Heart left ventricle (tissue), 16 donors: ENCODE measurements around the gene SPATS2L. TPM values are rescaled to one million over a fixed set of nuclear protein-coding genes. Genes with fewer than 3 reads are reported as not detected.
A peak's percentile ranks its signal among the peaks of the same experiment; 100 is the strongest.

Experiments
- ATAC-seq, 4 donors: fragments of 200-7000 bp; cut with Tn5 transposase; one replicate each; pipeline ENCODE4 v1.9.1; 2020 to 2022; ENCODE audit warnings: moderate library complexity in 4 of 4, mild to moderate bottlenecking in 3 of 4, moderate number of reproducible peaks in 1 of 4
- DNase-seq, 5 donors: peaks; one replicate each; pipeline ENCODE4 v3.0.0-alpha.2; 2020
- H3K27ac ChIP-seq, 12 donors: fragments of 200-600 bp; sonication (generic) in 4 of 12; one replicate each; pipeline versions ENCODE4 v1.5.0 to v1.8.0; 2016 to 2022; ENCODE audit warnings: mild to moderate bottlenecking in 2 of 12
- H3K27me3 ChIP-seq, 9 donors: fragments of 200-600 bp; sonication (generic) in 2 of 9; one replicate each; pipeline versions ENCODE4 v1.5.1 to v1.8.0; 2016 to 2022; ENCODE audit warnings: mild to moderate bottlenecking in 3 of 9
- H3K36me3 ChIP-seq, 9 donors: fragments of 200-600 bp; sonication (generic) in 2 of 9; one replicate each; pipeline versions ENCODE4 v1.5.0 to v1.8.0; 2018 to 2022; ENCODE audit warnings: mild to moderate bottlenecking in 2 of 9
- H3K4me1 ChIP-seq, 12 donors: fragments of 200-600 bp; sonication (generic) in 4 of 12; one replicate each; pipeline versions ENCODE4 v1.5.0 to v1.8.0; 2016 to 2022; ENCODE audit warnings: mild to moderate bottlenecking in 3 of 12
- H3K4me3 ChIP-seq, 12 donors: fragments of 200-600 bp; sonication (generic) in 4 of 12; one replicate each; pipeline versions ENCODE4 v1.5.0 to v1.8.0; 2017 to 2022; ENCODE audit warnings: mild to moderate bottlenecking in 9 of 12, moderate library complexity in 4 of 12
- H3K9me3 ChIP-seq, 12 donors: fragments of 200-600 bp; sonication (generic) in 4 of 12; one replicate each; pipeline versions ENCODE4 v1.5.0 to v1.8.0; 2016 to 2022; ENCODE audit warnings: mild to moderate bottlenecking in 1 of 12
- CTCF ChIP-seq, 12 donors: fragments of 200-600 bp; sonication (generic) in 4 of 12; IDR thresholded peaks; one replicate each; pipeline versions ENCODE4 v1.5.0 to v1.8.0; 2018 to 2022; ENCODE audit warnings: antibody characterized with exemption in 12 of 12, mild to moderate bottlenecking in 5 of 12
- POLR2A ChIP-seq, 2 donors: fragments of 450-650 bp; IDR thresholded peaks; one replicate each; pipeline ENCODE4 v1.6.1; 2017; ENCODE audit warnings: antibody characterized with exemption in 2 of 2, mild to moderate bottlenecking in 2 of 2, moderate library complexity in 2 of 2
- WGBS, 4 donors: extraction: QIAGEN DNeasy Blood & Tissue Kit in 2 of 4; methylation state at CpG; one replicate each; pipeline versions ENCODE4 v1.1.5 to v1.1.7; 2013 to 2018; 5-methylcytosine and 5-hydroxymethylcytosine counted together
- intact Hi-C, 10 donors: fragments of 100-400 bp; cut with DNase I; formaldehyde crosslinking; loops; one replicate each; pipeline versions ENCODE4 v1.11.1 to v1.14.2; 2022
- polyA plus RNA-seq, 2 donors: library from polyadenylated mRNA; stranded (reverse); fragments of 200-250 nt; gene quantifications; one replicate each; pipeline ENCODE4 v1.2.3, GENCODE V29; 2013
- total RNA-seq, 9 donors: library from RNA; depleted of rRNA in 2 of 9; stranded (reverse); fragments of >200 nt in 2 of 9; fragmentation: NEBNext Ultra II Directional in 3 of 9; extraction: Animal tissue kit (Norgen Biotek cat#: 25700) in 3 of 9; gene quantifications; one replicate each; pipeline versions ENCODE4 v1.1.0 to v1.2.4, GENCODE V29; 2016 to 2023
- donor health status: ischemic (EF 13 %, LVEDD 7.1; RV severe dilation, severe dysfunction).
- donor health status: healthy with polysubstance abuse.
- donor health status: DM: no; HTN: yes; CAD: no.
- donor health status: DM: no; HTN: no; CAD: no.
- donor health status: ischemic (EF 25% LVEDD 6.9; RV normal size, moderate dysfunction).
- donor health status: ischemic (EF 25% LVEDD 5.7; RV mildly dilated, moderate dysfunction).
- donor health status: healthy.
- donor health status: DM: yes; HTN: yes; CAD: no.
- donor health status: ischemic (EF 35%, LVEDD 5.7; RV mildly dilated, moderate dysfunction).
- donor health status: nonischemic (EF 11% LVEDD 7.7; RV severe dilation, severe dysfunction).
- donor health status: DM: yes; HTN: yes; CAD: no.
- donor health status: PGD.
- donor health status: ischemic (EF 29% LVEDD 5.4; RV normal size, mild dysfunction).
- donor health status: nonischemic (EF 23%, LVEDD 6.1; RV moderate dilation, normal function).

SPATS2L gene
- total and polyA plus RNA-seq, 11 donors, result 34.9 to 177 (median 102) TPM

- no peak overlapping the region for H3K27ac ChIP-seq
- H3K4me3 ChIP-seq, result no peak overlapping the region
- no peak for ATAC-seq
- no peak for TF ChIP-seq POLR2A (IDR thresholded peaks at IDR 0.05)
- no peak for TF ChIP-seq CTCF (IDR thresholded peaks at IDR 0.05)
- DNase-seq, result no peak
- no peaks in the 10 kb centered on the region for H3K9me3 ChIP-seq
- WGBS, 4 donors, result 89 to 100% (median 97%) methylated on average over 1 of the region's 1 CpG
- H3K27me3 ChIP-seq, result no peaks in the 10 kb centered on the region
- H3K4me1 ChIP-seq, result peaks cover 0 to 15% (median under 1%) of the 10 kb centered on the region in 12 donors
- intact Hi-C loops, result loop anchor here in 8 of 10 donors (5.0 to 10.0 kb wide), 7 partner anchors 73 to 315 kb away; no protein-coding TSS in a partner anchor
- H3K36me3 ChIP-seq, result no peaks in the 10 kb centered on the region
These were observed 6.4 kb upstream of the SPATS2L start for GRCh38 chr2:200300065-200300464.

- no peak overlapping the region for H3K4me3 ChIP-seq
- 55 to 63% (median 59%) methylated on average over 4 of the region's 4 CpGs for WGBS, 4 donors
- no peak overlapping the region for H3K27ac ChIP-seq
- H3K4me1 ChIP-seq, result peaks cover 0 to 22% (median 5%) of the 10 kb centered on the region in 12 donors
- no peaks in the 10 kb centered on the region for H3K9me3 ChIP-seq
- intact Hi-C loops, result loop anchor here in 8 of 10 donors (5.0 to 10.0 kb wide), 7 partner anchors 73 to 316 kb away; no protein-coding TSS in a partner anchor
- no peaks in the 10 kb centered on the region for H3K27me3 ChIP-seq
- DNase-seq, result peak in 2 of 5 donors; percentile 36 to 45
- no peaks in the 10 kb centered on the region for H3K36me3 ChIP-seq
- ATAC-seq, result peak; percentile 69 to 88 (median 74)
- TF ChIP-seq CTCF (IDR thresholded peaks at IDR 0.05) (no peak), POLR2A (IDR thresholded peaks at IDR 0.05) (no peak)
These were observed 5.7 kb upstream of the SPATS2L start for GRCh38 chr2:200300638-200301314.

GRCh38 chr2:200301953-200302858 lies 4.3 kb upstream of the SPATS2L start:
- Histone ChIP-seq H3K27ac (no peak overlapping the region), H3K4me1 (peaks cover 0 to 23% (median 5%) of the 10 kb centered on the region in 12 donors), H3K4me3 (no peak overlapping the region), H3K36me3 (no peaks in the 10 kb centered on the region), H3K27me3 (no peaks in the 10 kb centered on the region), H3K9me3 (no peaks in the 10 kb centered on the region)
- ATAC-seq, result no peak
- intact Hi-C loops, result loop anchor here in 8 of 10 donors (5.0 to 10.0 kb wide), 7 partner anchors 75 to 317 kb away; no protein-coding TSS in a partner anchor
- 80 to 86% (median 82%) methylated on average over 3 of the region's 3 CpGs for WGBS, 4 donors
- no peak for TF ChIP-seq CTCF (IDR thresholded peaks at IDR 0.05)
- no peak for TF ChIP-seq POLR2A (IDR thresholded peaks at IDR 0.05)
- no peak for DNase-seq
